Ascending aorta (tissue), 2 donors: ENCODE results near the gene THADA. TPM values are rescaled to one million over a fixed set of nuclear protein-coding genes. Genes with fewer than 3 reads are reported as not detected.
A peak's percentile ranks its signal among the peaks of the same experiment; 100 is the strongest.

Experiments used
- DNase-seq, 2 donors: peaks; one replicate each; pipeline ENCODE4 v3.0.0-alpha.2; 2019; ENCODE audit warnings: low spot score in 2 of 2
- H3K27ac ChIP-seq, 2 donors: fragments of 200-600 bp; sonication (generic); one replicate each; pipeline ENCODE4 v1.5.1; 2016 to 2017; ENCODE audit warnings: mild to moderate bottlenecking in 1 of 2
- H3K27me3 ChIP-seq: fragments of 200-600 bp; sonication (generic); one replicate; pipeline ENCODE4 v1.5.1; 2017
- H3K36me3 ChIP-seq, 2 donors: fragments of 200-600 bp; sonication (generic); one replicate each; pipeline ENCODE4 v1.5.1; 2016
- H3K4me1 ChIP-seq, 2 donors: fragments of 200-600 bp; sonication (generic); one replicate each; pipeline ENCODE4 v1.5.1; 2016 to 2017; ENCODE audit warnings: mild to moderate bottlenecking in 1 of 2
- H3K4me3 ChIP-seq, 2 donors: fragments of 200-600 bp; sonication (generic); one replicate each; pipeline ENCODE4 v1.5.1; 2016 to 2017; ENCODE audit warnings: mild to moderate bottlenecking in 1 of 2
- H3K9me3 ChIP-seq, 2 donors: fragments of 200-600 bp; sonication (generic); one replicate each; pipeline ENCODE4 v1.5.1; 2016
- intact Hi-C: fragments of 100-400 bp; cut with DNase I; formaldehyde crosslinking; loops from one replicate; pipeline ENCODE4 v1.15.1; 2023
- total RNA-seq: library from RNA; depleted of rRNA; stranded (reverse); fragments of >200 nt; gene quantifications from one replicate; pipeline ENCODE4 v1.1.0, GENCODE V29; 2016
- TF ChIP-seq, protein P1 (sequence below), 3 experiments: fragments of 200-600 bp in 2 of 3; fragments of 450-650 bp in 1 of 3; sonication (generic) in 2 of 3; IDR thresholded peaks; one replicate each; pipeline ENCODE4 v1.5.1; 2016 to 2019; ENCODE audit warnings: antibody characterized with exemption in 3 of 3, mild to moderate bottlenecking in 1 of 3, moderate library complexity in 1 of 3

The THADA gene
- total RNA-seq, 1 donor from 2014 or later, result 27.4 TPM

GRCh38 chr2:43307973-43308372, 287.9 kb downstream of the THADA start:
- peaks cover 9 to 54% of the 10 kb centered on the region in 2 donors for H3K4me1 ChIP-seq
- no peak for DNase-seq
- intact Hi-C loops, result no loop called here

GRCh38 chr2:43307046-43307445, 288.8 kb downstream of the THADA start:
- H3K4me1 ChIP-seq, result peaks cover 15 to 54% of the 10 kb centered on the region in 2 donors
- intact Hi-C loops, result no loop called here

More at GRCh38 chr2:43307973-43308372, 287.9 kb downstream of the THADA start:
- Histone ChIP-seq H3K4me3 (no peak overlapping the region), H3K27ac (peak overlapping the region in 1 of 2 donors; percentile 10), H3K27me3 (no peaks in the 10 kb centered on the region), H3K36me3 (no peaks in the 10 kb centered on the region), H3K9me3 (no peaks in the 10 kb centered on the region)
- TF ChIP-seq, protein P1, sequence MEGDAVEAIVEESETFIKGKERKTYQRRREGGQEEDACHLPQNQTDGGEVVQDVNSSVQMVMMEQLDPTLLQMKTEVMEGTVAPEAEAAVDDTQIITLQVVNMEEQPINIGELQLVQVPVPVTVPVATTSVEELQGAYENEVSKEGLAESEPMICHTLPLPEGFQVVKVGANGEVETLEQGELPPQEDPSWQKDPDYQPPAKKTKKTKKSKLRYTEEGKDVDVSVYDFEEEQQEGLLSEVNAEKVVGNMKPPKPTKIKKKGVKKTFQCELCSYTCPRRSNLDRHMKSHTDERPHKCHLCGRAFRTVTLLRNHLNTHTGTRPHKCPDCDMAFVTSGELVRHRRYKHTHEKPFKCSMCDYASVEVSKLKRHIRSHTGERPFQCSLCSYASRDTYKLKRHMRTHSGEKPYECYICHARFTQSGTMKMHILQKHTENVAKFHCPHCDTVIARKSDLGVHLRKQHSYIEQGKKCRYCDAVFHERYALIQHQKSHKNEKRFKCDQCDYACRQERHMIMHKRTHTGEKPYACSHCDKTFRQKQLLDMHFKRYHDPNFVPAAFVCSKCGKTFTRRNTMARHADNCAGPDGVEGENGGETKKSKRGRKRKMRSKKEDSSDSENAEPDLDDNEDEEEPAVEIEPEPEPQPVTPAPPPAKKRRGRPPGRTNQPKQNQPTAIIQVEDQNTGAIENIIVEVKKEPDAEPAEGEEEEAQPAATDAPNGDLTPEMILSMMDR (IDR thresholded peaks at IDR 0.05), result no peak

DNA sequence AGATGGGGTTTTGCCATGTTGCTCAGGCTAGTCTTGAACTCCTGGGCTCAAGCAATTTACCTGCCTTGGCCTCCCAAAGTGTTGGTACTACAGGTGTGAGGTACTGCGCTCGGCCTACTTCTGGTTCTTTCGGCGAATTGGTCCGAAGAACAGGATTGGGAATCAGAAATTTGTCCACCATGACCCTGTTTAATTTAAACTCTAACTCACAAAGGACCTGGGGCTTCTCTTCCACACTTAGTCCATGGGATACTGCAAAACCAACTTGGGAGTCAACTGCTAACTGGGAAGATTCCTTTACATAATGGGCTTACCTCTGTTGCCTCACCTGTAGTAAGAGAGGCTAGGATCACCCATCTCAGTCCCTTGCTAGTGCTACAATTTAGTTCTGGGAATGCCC, 289.6 kb downstream of the THADA start:
- Histone ChIP-seq H3K36me3 (no peaks in the 10 kb centered on the region), H3K9me3 (no peaks in the 10 kb centered on the region), H3K4me3 (no peak overlapping the region), H3K27ac (peak overlapping the region; percentile 82 to 84), H3K4me1 (peaks cover 18 to 56% of the 10 kb centered on the region in 2 donors), H3K27me3 (no peaks in the 10 kb centered on the region)
- no peak for DNase-seq
- intact Hi-C loops, result no loop called here
- TF ChIP-seq, protein P1 (IDR thresholded peaks at IDR 0.05), result no peak

More at GRCh38 chr2:43307046-43307445, 288.8 kb downstream of the THADA start:
- Histone ChIP-seq H3K27me3 (no peaks in the 10 kb centered on the region), H3K4me3 (no peak overlapping the region), H3K9me3 (no peaks in the 10 kb centered on the region), H3K27ac (peak overlapping the region; percentile 82 to 84), H3K36me3 (no peaks in the 10 kb centered on the region)
- TF ChIP-seq, protein P1 (IDR thresholded peaks at IDR 0.05), result no peak
- DNase-seq, result no peak

GRCh38 chr2:43305517-43305916, 290.3 kb downstream of the THADA start:
- intact Hi-C loops, result no loop called here
- H3K9me3 ChIP-seq, result no peaks in the 10 kb centered on the region
- DNase-seq, result peak; percentile 16 to 84
- H3K36me3 ChIP-seq, result no peaks in the 10 kb centered on the region
- TF ChIP-seq, protein P1 (IDR thresholded peaks at IDR 0.05), result no peak
- H3K4me1 ChIP-seq, result peaks cover 18 to 54% of the 10 kb centered on the region in 2 donors
- peak overlapping the region; percentile 82 to 84 for H3K27ac ChIP-seq
- no peak overlapping the region for H3K4me3 ChIP-seq
- no peaks in the 10 kb centered on the region for H3K27me3 ChIP-seq

GRCh38 chr2:43305012-43305411, 290.8 kb downstream of the THADA start:
- DNase-seq, result peak in 1 of 2 donors; percentile 80
- peak overlapping the region; percentile 82 to 84 for H3K27ac ChIP-seq
- no peaks in the 10 kb centered on the region for H3K36me3 ChIP-seq
- H3K27me3 ChIP-seq, result no peaks in the 10 kb centered on the region
- TF ChIP-seq, protein P1 (IDR thresholded peaks at IDR 0.05), result no peak
- no peaks in the 10 kb centered on the region for H3K9me3 ChIP-seq
- peaks cover 18 to 58% of the 10 kb centered on the region in 2 donors for H3K4me1 ChIP-seq
- no peak overlapping the region for H3K4me3 ChIP-seq
- intact Hi-C loops, result no loop called here

DNA sequence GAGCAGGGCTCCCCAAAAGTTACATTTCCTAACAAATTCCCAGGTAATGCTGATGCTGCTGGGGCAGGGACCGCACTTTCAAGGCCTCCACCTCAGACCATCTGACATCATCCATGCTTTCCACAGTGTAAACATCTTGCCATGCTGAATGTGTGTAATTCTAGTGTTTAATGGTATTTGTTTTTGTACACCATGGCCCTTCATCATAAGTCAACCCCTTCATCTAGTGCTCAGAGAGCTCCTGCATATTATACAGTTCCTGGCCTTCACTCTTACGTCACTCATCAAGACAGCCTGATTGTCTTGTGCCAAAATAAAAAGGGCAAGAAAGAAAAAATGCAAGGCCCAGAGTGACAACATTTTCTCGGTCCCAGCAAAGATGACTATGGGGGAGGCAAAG, 291.9 kb downstream of the THADA start:
- intact Hi-C loops, result loop anchor here (5.0 kb wide), 4 partner anchors 37 to 88 kb away; partner anchors contain the start of gene ZFP36L2
- H3K27ac ChIP-seq, result peak overlapping the region; percentile 82 to 84
- no peaks in the 10 kb centered on the region for H3K27me3 ChIP-seq
- peaks cover 18 to 60% of the 10 kb centered on the region in 2 donors for H3K4me1 ChIP-seq
- H3K36me3 ChIP-seq, result no peaks in the 10 kb centered on the region
- no peaks in the 10 kb centered on the region for H3K9me3 ChIP-seq
- DNase-seq, result no peak
- no peak overlapping the region for H3K4me3 ChIP-seq
- TF ChIP-seq, protein P1 (IDR thresholded peaks at IDR 0.05), result no peak
